ENCODE data around the gene GPATCH1.
"Not testable (repeated sequence)": the region's sequence is repeated elsewhere in the genome, so short reads cannot be mapped to it uniquely, and the experiment has no call there.

The GPATCH1 gene

DNA sequence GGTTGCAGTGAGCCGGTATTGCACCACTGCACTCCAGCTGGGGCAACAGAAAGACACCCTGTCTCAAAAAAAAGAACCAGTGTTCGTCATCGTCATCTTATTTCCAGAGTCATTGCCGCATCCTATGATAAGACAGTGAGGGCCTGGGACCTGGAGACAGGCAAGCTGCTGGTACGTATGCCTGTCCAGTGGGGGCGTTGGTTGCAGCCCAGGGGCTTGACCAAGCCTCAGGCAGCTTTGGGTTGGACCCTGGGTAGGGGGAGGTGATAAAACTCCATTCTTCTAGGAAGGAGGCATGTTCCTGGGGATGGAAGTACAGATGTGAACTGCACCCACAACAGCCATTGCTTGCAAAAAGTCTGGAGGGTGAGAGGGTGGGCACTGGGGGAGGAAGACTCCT is 66.6 kb downstream of the GPATCH1 start:
- Histone ChIP-seq H3K9me3 (ENCODE audit: control insufficient read depth in 1 of 2, low read length in 2 of 2) (no peaks in the 10 kb centered on the region), H3K27me3 (ENCODE audit: low read depth, low read length) (no peaks in the 10 kb centered on the region), H3K4me3 (ENCODE audit: low read depth in 1 of 2, low read length in 2 of 2) (no peak overlapping the region), H3K36me3 (ENCODE audit: control insufficient read depth in 1 of 2, insufficient read depth in 2 of 2, low read length in 2 of 2) (no peaks in the 10 kb centered on the region), H3K27ac (ENCODE audit: low read length) (no peak overlapping the region), H3K4me1 (ENCODE audit: control insufficient read depth in 1 of 2, insufficient read depth in 2 of 2, low read length in 2 of 2) (no peaks in the 10 kb centered on the region)

DNA sequence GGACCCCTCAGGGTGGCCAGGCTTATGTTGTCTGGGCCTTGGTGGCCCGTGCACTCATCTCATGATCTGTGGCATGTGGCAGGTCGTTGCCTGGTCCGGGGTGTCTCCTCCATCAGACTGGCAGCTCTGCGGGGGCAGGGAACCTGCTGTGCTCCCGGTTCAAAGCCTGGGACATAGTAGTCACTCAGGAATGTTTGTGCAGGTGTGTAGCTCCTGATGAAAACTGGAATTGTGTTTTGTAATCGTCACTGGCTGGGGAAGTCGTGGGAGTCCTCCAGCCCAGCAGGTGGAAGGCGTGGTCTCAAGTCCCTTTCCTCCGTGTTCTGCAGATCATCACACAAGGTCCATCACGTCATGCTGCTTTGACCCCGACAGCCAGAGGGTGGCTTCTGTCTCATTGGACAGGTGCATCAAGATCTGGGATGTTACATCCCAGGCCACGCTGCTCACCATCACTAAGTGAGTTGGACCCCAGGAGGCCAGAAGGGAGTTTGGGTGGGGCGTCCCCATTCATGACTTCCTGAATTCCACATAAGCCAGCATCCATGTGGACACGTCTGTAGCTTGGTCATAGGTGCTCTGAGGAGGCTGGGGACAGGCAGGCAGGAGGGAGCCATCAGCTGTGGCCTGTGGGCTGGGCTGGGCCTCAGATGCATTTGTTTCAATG is 70.0 kb downstream of the GPATCH1 start:
- Histone ChIP-seq H3K36me3 (ENCODE audit: control insufficient read depth in 1 of 2, insufficient read depth in 2 of 2, low read length in 2 of 2) (no peaks in the 10 kb centered on the region), H3K9me3 (ENCODE audit: control insufficient read depth in 1 of 2, low read length in 2 of 2) (no peaks in the 10 kb centered on the region), H3K4me1 (ENCODE audit: control insufficient read depth in 1 of 2, insufficient read depth in 2 of 2, low read length in 2 of 2) (no peaks in the 10 kb centered on the region), H3K27ac (ENCODE audit: low read length) (no peak overlapping the region), H3K4me3 (ENCODE audit: low read depth in 1 of 2, low read length in 2 of 2) (no peak overlapping the region), H3K27me3 (ENCODE audit: low read depth, low read length) (no peaks in the 10 kb centered on the region)

GRCh38 chr19:33152176-33152575 is 71.2 kb downstream of the GPATCH1 start:
- Histone ChIP-seq H3K4me3 (ENCODE audit: low read depth in 1 of 2, low read length in 2 of 2) (no peak overlapping the region), H3K27ac (ENCODE audit: low read length) (no peak overlapping the region), H3K4me1 (ENCODE audit: control insufficient read depth in 1 of 2, insufficient read depth in 2 of 2, low read length in 2 of 2) (no peaks in the 10 kb centered on the region), H3K27me3 (ENCODE audit: low read depth, low read length) (no peaks in the 10 kb centered on the region), H3K36me3 (ENCODE audit: control insufficient read depth in 1 of 2, insufficient read depth in 2 of 2, low read length in 2 of 2) (no peaks in the 10 kb centered on the region), H3K9me3 (ENCODE audit: control insufficient read depth in 1 of 2, low read length in 2 of 2) (no peaks in the 10 kb centered on the region)

DNA sequence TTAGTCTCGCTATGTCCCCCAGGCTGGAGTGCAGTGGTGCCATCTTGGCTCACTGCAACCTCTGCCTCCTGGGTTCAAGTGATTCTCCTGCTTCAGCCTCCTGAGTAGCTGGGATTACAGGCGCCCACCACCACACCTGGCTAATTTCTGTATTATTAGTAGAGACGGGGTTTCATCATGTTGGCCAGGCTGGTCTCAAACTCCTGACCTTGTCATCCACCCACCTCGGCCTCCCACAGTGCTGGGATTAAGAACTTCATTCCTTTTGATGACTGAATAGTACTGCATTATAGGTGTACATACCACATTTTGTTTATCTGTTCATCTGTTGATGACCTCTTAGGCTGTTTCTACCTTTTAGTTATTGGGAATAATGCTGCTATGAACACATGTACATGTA is 71.6 kb downstream of the GPATCH1 start:
- not testable (repeated sequence) for H3K4me1 ChIP-seq (ENCODE audit: control insufficient read depth in 1 of 2, insufficient read depth in 2 of 2, low read length in 2 of 2); H3K4me3 ChIP-seq (ENCODE audit: low read depth in 1 of 2, low read length in 2 of 2); H3K36me3 ChIP-seq (ENCODE audit: control insufficient read depth in 1 of 2, insufficient read depth in 2 of 2, low read length in 2 of 2); H3K9me3 ChIP-seq (ENCODE audit: control insufficient read depth in 1 of 2, low read length in 2 of 2); H3K27ac ChIP-seq (ENCODE audit: low read length); H3K27me3 ChIP-seq (ENCODE audit: low read depth, low read length)

GRCh38 chr19:33154313-33154712 is 73.3 kb downstream of the GPATCH1 start:
- not testable (repeated sequence) for H3K4me1 ChIP-seq (ENCODE audit: control insufficient read depth in 1 of 2, insufficient read depth in 2 of 2, low read length in 2 of 2); H3K36me3 ChIP-seq (ENCODE audit: control insufficient read depth in 1 of 2, insufficient read depth in 2 of 2, low read length in 2 of 2); H3K4me3 ChIP-seq (ENCODE audit: low read depth in 1 of 2, low read length in 2 of 2); H3K27me3 ChIP-seq (ENCODE audit: low read depth, low read length); H3K27ac ChIP-seq (ENCODE audit: low read length); H3K9me3 ChIP-seq (ENCODE audit: control insufficient read depth in 1 of 2, low read length in 2 of 2)

DNA sequence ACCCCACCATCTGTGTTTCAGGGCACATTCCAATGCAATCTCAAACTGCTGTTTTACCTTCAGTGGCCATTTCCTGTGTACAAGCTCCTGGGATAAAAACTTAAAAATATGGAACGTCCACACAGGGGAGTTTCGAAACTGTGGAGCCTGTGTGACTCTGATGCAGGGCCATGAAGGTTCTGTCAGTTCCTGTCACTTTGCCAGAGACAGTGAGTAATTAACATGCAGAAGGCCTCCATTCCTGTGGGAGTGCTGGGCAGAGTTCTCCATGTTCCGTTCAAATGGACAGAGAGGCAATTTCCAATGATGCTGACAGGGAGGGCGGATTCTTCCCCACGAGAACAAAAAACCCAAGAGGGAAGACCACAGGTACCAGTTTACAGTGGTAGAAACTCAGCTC is 75.4 kb downstream of the GPATCH1 start:
- Histone ChIP-seq H3K9me3 (ENCODE audit: control insufficient read depth in 1 of 2, low read length in 2 of 2) (no peaks in the 10 kb centered on the region), H3K27ac (ENCODE audit: low read length) (no peak overlapping the region), H3K4me3 (ENCODE audit: low read depth in 1 of 2, low read length in 2 of 2) (no peak overlapping the region), H3K4me1 (ENCODE audit: control insufficient read depth in 1 of 2, insufficient read depth in 2 of 2, low read length in 2 of 2) (no peaks in the 10 kb centered on the region), H3K27me3 (ENCODE audit: low read depth, low read length) (no peaks in the 10 kb centered on the region), H3K36me3 (ENCODE audit: control insufficient read depth in 1 of 2, insufficient read depth in 2 of 2, low read length in 2 of 2) (no peaks in the 10 kb centered on the region)

DNA sequence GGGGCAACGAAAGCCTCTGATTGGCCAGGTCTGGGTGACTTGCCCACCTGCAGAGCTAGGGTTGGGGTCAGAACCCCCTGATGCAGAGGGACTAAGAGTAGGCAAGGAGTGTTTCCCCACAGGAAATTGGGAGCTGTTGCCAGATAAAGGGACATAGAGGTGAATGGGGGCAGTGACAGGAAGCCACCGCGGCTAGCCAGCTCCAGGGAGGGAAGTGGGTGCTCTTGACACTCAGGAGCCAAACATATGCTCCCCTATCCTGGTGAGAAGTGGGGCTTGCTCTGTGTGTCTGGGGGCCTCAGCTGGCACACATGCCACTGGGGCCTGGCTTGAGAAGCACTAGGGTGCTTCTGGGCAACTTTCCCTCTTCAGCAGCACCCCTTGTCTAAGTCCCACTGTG is 76.9 kb downstream of the GPATCH1 start:
- Histone ChIP-seq H3K27ac (ENCODE audit: low read length) (no peak overlapping the region), H3K27me3 (ENCODE audit: low read depth, low read length) (no peaks in the 10 kb centered on the region), H3K4me1 (ENCODE audit: control insufficient read depth in 1 of 2, insufficient read depth in 2 of 2, low read length in 2 of 2) (no peaks in the 10 kb centered on the region), H3K9me3 (ENCODE audit: control insufficient read depth in 1 of 2, low read length in 2 of 2) (no peaks in the 10 kb centered on the region), H3K4me3 (ENCODE audit: low read depth in 1 of 2, low read length in 2 of 2) (no peak overlapping the region), H3K36me3 (ENCODE audit: control insufficient read depth in 1 of 2, insufficient read depth in 2 of 2, low read length in 2 of 2) (no peaks in the 10 kb centered on the region)

GRCh38 chr19:33158365-33158764 is 77.4 kb downstream of the GPATCH1 start:
- Histone ChIP-seq H3K4me1 (ENCODE audit: control insufficient read depth in 1 of 2, insufficient read depth in 2 of 2, low read length in 2 of 2) (no peaks in the 10 kb centered on the region), H3K27ac (ENCODE audit: low read length) (no peak overlapping the region), H3K27me3 (ENCODE audit: low read depth, low read length) (no peaks in the 10 kb centered on the region), H3K9me3 (ENCODE audit: control insufficient read depth in 1 of 2, low read length in 2 of 2) (no peaks in the 10 kb centered on the region), H3K4me3 (ENCODE audit: low read depth in 1 of 2, low read length in 2 of 2) (no peak overlapping the region), H3K36me3 (ENCODE audit: control insufficient read depth in 1 of 2, insufficient read depth in 2 of 2, low read length in 2 of 2) (no peaks in the 10 kb centered on the region)

DNA sequence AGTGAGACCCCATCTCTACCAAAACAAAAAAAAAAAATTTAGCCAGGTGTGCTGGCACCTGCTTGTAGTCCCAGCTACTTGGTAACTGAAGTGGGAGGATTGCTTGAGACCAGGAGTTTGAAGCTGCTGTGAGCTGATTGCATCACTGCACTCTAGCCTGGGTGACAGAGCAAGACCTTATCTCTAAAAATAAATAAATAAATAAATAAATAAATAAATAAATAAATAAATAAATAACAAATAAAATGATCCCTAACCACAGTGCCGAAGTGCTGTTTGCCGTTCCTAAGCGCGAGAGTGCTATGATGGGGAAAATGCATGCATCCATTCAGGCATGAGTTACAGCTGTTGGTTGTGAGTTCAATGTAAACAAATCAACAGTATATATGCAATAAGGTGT is 78.2 kb downstream of the GPATCH1 start:
- Histone ChIP-seq H3K36me3 (ENCODE audit: control insufficient read depth in 1 of 2, insufficient read depth in 2 of 2, low read length in 2 of 2) (no peaks in the 10 kb centered on the region), H3K4me1 (ENCODE audit: control insufficient read depth in 1 of 2, insufficient read depth in 2 of 2, low read length in 2 of 2) (no peaks in the 10 kb centered on the region), H3K27ac (ENCODE audit: low read length) (no peak overlapping the region), H3K27me3 (ENCODE audit: low read depth, low read length) (no peaks in the 10 kb centered on the region), H3K4me3 (ENCODE audit: low read depth in 1 of 2, low read length in 2 of 2) (no peak overlapping the region), H3K9me3 (ENCODE audit: control insufficient read depth in 1 of 2, low read length in 2 of 2) (no peaks in the 10 kb centered on the region)

DNA sequence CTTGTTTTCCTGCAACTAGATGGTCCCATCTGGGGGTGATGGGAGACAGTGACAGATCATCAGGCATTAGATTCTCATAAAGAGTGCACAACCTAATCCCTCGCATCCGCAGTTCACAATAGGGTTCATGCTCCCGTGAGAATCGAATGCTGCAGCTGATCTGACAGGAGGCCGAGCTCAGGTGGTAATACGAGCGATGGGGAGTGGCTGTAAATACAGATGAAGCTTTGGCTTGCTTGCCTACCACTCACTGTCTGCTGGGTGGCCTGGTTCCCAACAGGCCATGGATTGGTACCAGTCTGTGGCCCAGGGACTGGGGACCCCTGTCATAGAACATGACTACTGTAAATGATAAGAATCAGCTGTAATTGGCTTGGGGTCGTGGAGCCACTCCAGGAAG is 78.9 kb downstream of the GPATCH1 start:
- no peaks in the 10 kb centered on the region for H3K27me3 ChIP-seq (ENCODE audit: low read depth, low read length)
- H3K4me3 ChIP-seq (ENCODE audit: low read depth in 1 of 2, low read length in 2 of 2): no peak overlapping the region
- no peak overlapping the region for H3K27ac ChIP-seq (ENCODE audit: low read length)
- no peaks in the 10 kb centered on the region for H3K9me3 ChIP-seq (ENCODE audit: control insufficient read depth in 1 of 2, low read length in 2 of 2)
- no peaks in the 10 kb centered on the region for H3K36me3 ChIP-seq (ENCODE audit: control insufficient read depth in 1 of 2, insufficient read depth in 2 of 2, low read length in 2 of 2)
- H3K4me1 ChIP-seq (ENCODE audit: control insufficient read depth in 1 of 2, insufficient read depth in 2 of 2, low read length in 2 of 2): no peaks in the 10 kb centered on the region

DNA sequence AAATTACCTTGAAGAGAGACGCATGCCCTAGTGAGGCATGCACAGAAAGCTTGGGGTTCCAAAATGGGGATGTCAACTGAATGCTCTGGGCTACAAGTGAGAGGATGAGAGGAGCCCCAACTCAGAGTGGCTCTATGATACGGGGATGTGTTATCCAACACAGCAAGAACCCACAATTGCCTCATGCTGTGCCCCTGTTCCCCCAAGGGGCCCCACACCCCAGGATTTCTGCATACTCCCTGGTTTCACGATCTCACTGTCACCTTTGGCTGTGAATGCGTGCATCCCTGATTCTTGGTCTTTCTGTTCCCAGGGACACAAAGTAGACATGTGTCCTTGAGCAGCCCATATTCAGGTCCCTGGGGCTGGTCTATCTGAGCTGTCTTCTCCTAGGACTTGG is 80.2 kb downstream of the GPATCH1 start:
- H3K4me1 ChIP-seq (ENCODE audit: control insufficient read depth in 1 of 2, insufficient read depth in 2 of 2, low read length in 2 of 2): no peaks in the 10 kb centered on the region
- no peaks in the 10 kb centered on the region for H3K36me3 ChIP-seq (ENCODE audit: control insufficient read depth in 1 of 2, insufficient read depth in 2 of 2, low read length in 2 of 2)
- no peak overlapping the region for H3K4me3 ChIP-seq (ENCODE audit: low read depth in 1 of 2, low read length in 2 of 2)
- H3K9me3 ChIP-seq (ENCODE audit: control insufficient read depth in 1 of 2, low read length in 2 of 2): no peaks in the 10 kb centered on the region
- H3K27me3 ChIP-seq (ENCODE audit: low read depth, low read length): no peaks in the 10 kb centered on the region
- H3K27ac ChIP-seq (ENCODE audit: low read length): no peak overlapping the region

DNA sequence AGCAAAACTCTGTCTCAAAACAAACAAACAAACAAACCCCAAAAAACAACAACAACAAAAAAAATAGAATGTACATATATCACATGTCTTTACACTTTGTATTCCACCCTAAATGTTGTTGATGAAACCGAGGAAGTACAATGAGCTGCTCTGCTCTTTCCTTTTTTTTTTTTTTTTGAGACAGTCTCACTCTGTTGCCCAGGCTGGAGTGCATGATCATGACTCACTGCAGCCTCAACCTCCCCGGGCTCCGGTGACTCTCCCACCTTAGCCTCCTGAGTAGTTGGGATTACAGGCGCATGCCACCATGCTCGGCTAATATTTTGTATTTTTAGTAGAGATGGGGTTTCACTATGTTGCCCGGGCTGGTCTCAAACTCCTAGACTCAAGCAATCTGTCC is 82.5 kb downstream of the GPATCH1 start:
- H3K27ac ChIP-seq (ENCODE audit: low read length): no peak overlapping the region
- H3K4me3 ChIP-seq (ENCODE audit: low read depth in 1 of 2, low read length in 2 of 2): no peak overlapping the region
- H3K36me3 ChIP-seq (ENCODE audit: control insufficient read depth in 1 of 2, insufficient read depth in 2 of 2, low read length in 2 of 2): no peaks in the 10 kb centered on the region
- H3K9me3 ChIP-seq (ENCODE audit: control insufficient read depth in 1 of 2, low read length in 2 of 2): peaks cover 0 to 4% of the 10 kb centered on the region in 2 donors
- H3K27me3 ChIP-seq (ENCODE audit: low read depth, low read length): no peaks in the 10 kb centered on the region
- H3K4me1 ChIP-seq (ENCODE audit: control insufficient read depth in 1 of 2, insufficient read depth in 2 of 2, low read length in 2 of 2): no peaks in the 10 kb centered on the region
